SH-SY5Y (cell line): ENCODE results near the gene VPS13D.

Experiments
- GATA2 ChIP-seq: IDR thresholded peaks from 2 replicates; pipeline ENCODE4 v1.6.1; 2011; ENCODE audit warnings: mild to moderate bottlenecking, low read depth, low read length
- GATA3 ChIP-seq: IDR thresholded peaks from 2 replicates; pipeline ENCODE4 v1.6.1; 2011; ENCODE audit warnings: low read depth, mild to moderate bottlenecking, low read length, moderate library complexity

- no peak for TF ChIP-seq GATA2
- no peak for TF ChIP-seq GATA3
Observed at GRCh38 chr1:12184008-12184681, 45.7 kb upstream of the VPS13D start.
